Transverse colon (tissue), 4 donors: ENCODE results near the gene PDE12. TPM values are rescaled to one million over a fixed set of nuclear protein-coding genes. Genes with fewer than 3 reads are reported as not detected.

Experiments
- DNase-seq: peaks from one replicate; pipeline ENCODE4 v3.0.0-alpha.2; 2019
- H3K27ac ChIP-seq, 4 donors: fragments of 200-600 bp; sonication (generic); 2 replicates each; pipeline ENCODE4 v1.5.1; 2016 to 2018; ENCODE audit warnings: inconsistent platforms in 4 of 4
- H3K27me3 ChIP-seq: fragments of 200-600 bp; sonication (generic); 2 replicates; pipeline ENCODE4 v1.5.1; 2017; ENCODE audit warnings: inconsistent platforms
- H3K36me3 ChIP-seq, 4 donors: fragments of 200-600 bp; sonication (generic); 2 replicates each; pipeline ENCODE4 v1.5.1; 2017 to 2019; ENCODE audit warnings: inconsistent platforms in 4 of 4
- H3K4me1 ChIP-seq, 4 donors: fragments of 200-600 bp; sonication (generic); 2 replicates each; pipeline ENCODE4 v1.5.1; 2017 to 2020; ENCODE audit warnings: inconsistent platforms in 4 of 4
- H3K4me3 ChIP-seq, 4 donors: fragments of 200-600 bp; sonication (generic); 1 replicate in 1 of 4; 2 replicates in 3 of 4; pipeline versions ENCODE4 v1.5.1 to v1.6.1; 2017 to 2019; ENCODE audit warnings: inconsistent platforms in 4 of 4
- H3K9me3 ChIP-seq, 2 donors: fragments of 200-600 bp; sonication (generic); 2 replicates each; pipeline ENCODE4 v1.5.1; 2017 to 2019; ENCODE audit warnings: inconsistent platforms in 2 of 2
- EP300 ChIP-seq: sonication (generic); formaldehyde crosslinking; IDR thresholded peaks from one replicate; pipeline ENCODE4 v1.6.1; 2017; ENCODE audit warnings: antibody characterized with exemption, low read depth
- POLR2A ChIP-seq: fragments of 450-650 bp; IDR thresholded peaks from one replicate; pipeline ENCODE4 v1.6.1; 2016; ENCODE audit warnings: antibody characterized with exemption, mild to moderate bottlenecking, moderate library complexity
- POLR2AphosphoS5 ChIP-seq, 3 donors: sonication (generic); formaldehyde crosslinking; IDR thresholded peaks; one replicate each; pipeline ENCODE4 v1.6.1; 2016; ENCODE audit warnings: antibody characterized with exemption in 3 of 3
- WGBS, 2 donors: methylation state at CpG; one replicate each; pipeline ENCODE4 v1.1.5; 2018; ENCODE audit warnings: low coverage in 1 of 2; 5-methylcytosine and 5-hydroxymethylcytosine counted together
- in situ Hi-C, 4 donors: fragments of 200-750 bp; cut with MboI; loops; one replicate each; pipeline versions ENCODE4 v1.15.0 to v1.15.1; 2017; ENCODE audit warnings: low sequenced_read_pairs in 3 of 4, low pct_ligation_motif_present in 1 of 4, low pct_unique_long_range_greater_than_20kb in 1 of 4
- intact Hi-C: fragments of 100-400 bp; cut with DNase I; formaldehyde crosslinking; loops from one replicate; pipeline ENCODE4 v1.15.1; 2023; ENCODE audit warnings: low total_unique reads
- total RNA-seq, 4 donors: library from RNA; depleted of rRNA; stranded (reverse); fragments of >200 nt; gene quantifications; one replicate each; pipeline ENCODE4 v1.1.0, GENCODE V29; 2016
- TF ChIP-seq, protein P1 (sequence below), 5 experiments: fragments of 200-600 bp in 3 of 5; fragments of 450-650 bp in 2 of 5; sonication (generic) in 3 of 5; IDR thresholded peaks; 1 replicate in 2 of 5; 2 replicates in 3 of 5; pipeline ENCODE4 v1.5.1; 2016 to 2017; ENCODE audit warnings: antibody characterized with exemption in 5 of 5, inconsistent platforms in 3 of 5, mild to moderate bottlenecking in 2 of 5, moderate library complexity in 1 of 5

The PDE12 gene
- total RNA-seq, 4 donors from 2014 or later = 4.2 to 34.8 (median 19.3) TPM

DNA sequence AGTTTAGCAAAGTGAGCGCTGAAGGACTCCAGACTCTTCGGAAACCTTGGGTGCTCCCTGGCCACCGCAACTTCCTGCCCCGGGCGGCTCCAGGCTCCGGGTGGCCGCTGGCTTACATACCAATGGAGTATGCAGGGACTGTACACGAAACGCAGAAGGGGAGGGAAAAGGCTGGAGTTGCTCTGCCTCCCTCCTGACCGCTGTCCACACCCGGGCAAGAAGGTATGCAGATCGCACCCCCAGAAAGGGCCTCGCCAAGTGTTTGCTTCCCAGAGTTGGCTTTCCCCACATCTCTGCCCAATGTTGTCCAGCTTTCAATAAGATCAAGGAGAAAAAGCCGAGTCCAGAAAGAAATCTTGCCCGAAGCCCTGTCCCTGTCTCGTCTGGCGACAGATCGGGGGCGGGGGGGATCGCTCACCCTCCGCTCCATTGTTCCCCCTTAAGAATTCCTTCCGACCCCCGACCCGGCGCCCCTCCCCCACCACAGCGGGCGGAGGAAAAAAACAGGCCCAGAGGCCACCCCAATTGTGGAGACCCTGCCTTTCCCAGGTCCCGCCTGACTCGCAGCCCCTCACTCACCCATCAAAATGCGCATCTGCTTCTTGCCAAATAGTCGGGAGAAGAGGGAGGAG is 40.5 kb downstream of the PDE12 start:
- TF ChIP-seq EP300 = no peak
- TF ChIP-seq POLR2AphosphoS5 (IDR thresholded peaks at IDR 0.05) = peak; percentile 51 to 82 (median 77)
- TF ChIP-seq, protein P1, sequence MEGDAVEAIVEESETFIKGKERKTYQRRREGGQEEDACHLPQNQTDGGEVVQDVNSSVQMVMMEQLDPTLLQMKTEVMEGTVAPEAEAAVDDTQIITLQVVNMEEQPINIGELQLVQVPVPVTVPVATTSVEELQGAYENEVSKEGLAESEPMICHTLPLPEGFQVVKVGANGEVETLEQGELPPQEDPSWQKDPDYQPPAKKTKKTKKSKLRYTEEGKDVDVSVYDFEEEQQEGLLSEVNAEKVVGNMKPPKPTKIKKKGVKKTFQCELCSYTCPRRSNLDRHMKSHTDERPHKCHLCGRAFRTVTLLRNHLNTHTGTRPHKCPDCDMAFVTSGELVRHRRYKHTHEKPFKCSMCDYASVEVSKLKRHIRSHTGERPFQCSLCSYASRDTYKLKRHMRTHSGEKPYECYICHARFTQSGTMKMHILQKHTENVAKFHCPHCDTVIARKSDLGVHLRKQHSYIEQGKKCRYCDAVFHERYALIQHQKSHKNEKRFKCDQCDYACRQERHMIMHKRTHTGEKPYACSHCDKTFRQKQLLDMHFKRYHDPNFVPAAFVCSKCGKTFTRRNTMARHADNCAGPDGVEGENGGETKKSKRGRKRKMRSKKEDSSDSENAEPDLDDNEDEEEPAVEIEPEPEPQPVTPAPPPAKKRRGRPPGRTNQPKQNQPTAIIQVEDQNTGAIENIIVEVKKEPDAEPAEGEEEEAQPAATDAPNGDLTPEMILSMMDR (IDR thresholded peaks at IDR 0.05) = no peak
- no peaks in the 10 kb centered on the region for H3K9me3 ChIP-seq
- 0% methylated on average over 3 to 31 of the region's 31 CpGs for WGBS, 2 donors
- peaks cover 35 to 60% (median 48%) of the 10 kb centered on the region in 4 donors for H3K4me1 ChIP-seq
- intact Hi-C loops (loop anchor here (5.0 kb wide), 1 partner anchor 39 kb away; the partner anchor contains the start of gene PDE12), in situ Hi-C loops (no loop called here)
- peak overlapping the region; percentile 72 to 94 (median 82) for H3K4me3 ChIP-seq
- H3K27ac ChIP-seq = peak overlapping the region; percentile 97 to 100 (median 100)
- no peaks in the 10 kb centered on the region for H3K36me3 ChIP-seq
- H3K27me3 ChIP-seq = no peaks in the 10 kb centered on the region
- DNase-seq = peak; percentile 83

DNA sequence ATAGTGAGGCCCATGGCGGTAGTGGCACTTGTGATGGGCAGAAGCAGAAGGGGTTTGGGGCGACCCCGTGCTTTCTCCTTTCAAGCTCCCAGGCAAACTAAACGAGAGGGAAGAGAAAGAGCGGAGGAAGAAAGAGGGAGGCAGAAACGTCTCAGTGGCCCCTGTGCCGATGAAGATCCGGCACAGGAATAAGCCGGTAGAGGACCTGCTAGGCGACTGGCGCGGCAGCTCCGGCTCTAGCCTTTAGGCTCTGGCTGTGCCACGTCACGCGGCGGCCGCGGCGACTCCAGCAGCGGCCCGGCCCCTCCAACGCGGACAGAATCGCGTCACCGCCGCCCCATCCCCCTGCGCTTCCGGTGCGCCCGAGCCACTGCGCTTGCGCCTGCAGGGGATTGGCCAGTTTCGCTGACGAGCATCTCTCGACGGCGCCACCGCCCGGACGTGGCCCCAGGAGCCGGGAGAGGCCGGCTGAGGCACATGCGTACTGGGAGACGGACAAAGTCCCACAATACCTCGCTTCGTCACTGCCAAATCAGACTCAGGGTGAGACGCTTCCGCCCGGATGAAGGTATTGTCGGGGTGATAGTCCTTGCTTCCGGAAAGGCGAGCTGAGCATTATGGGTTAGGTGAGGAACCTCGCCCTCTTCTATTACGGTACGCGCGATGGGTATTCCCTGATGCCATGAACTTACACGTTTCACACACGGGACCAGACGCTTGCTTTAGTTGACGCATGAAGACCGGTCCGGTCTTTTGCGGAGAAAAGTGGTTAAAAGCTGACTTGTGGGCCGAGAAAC is 41.3 kb downstream of the PDE12 start, which contains the start of gene ARF4:
Gene ARF4 (minus strand): TSS at position 218 of the 797 bp plus-strand sequence. CDS start 204 bp downstream, at position 14.
- intact Hi-C loops = loop anchor here (5.0 kb wide), 1 partner anchor 40 kb away; the partner anchor contains the start of gene PDE12
- H3K9me3 ChIP-seq = no peaks in the 10 kb centered on the region
- WGBS, 2 donors = 0% methylated on average over 60 of the region's 67 CpGs; no CpG with 5 or more reads in 1 of the 2 donors
- H3K4me1 ChIP-seq = peaks cover 31 to 53% (median 42%) of the 10 kb centered on the region in 4 donors
- H3K27me3 ChIP-seq = no peaks in the 10 kb centered on the region
- peak within 1 kb of the TSS; percentile 97 to 100 (median 100) for H3K27ac ChIP-seq
- in situ Hi-C loops = no loop called here
- DNase-seq = peak; percentile 100
- TF ChIP-seq, protein P1 (IDR thresholded peaks at IDR 0.05) = peak in 1 of 5 experiments; percentile 18
- TF ChIP-seq EP300 (peak; percentile 62), POLR2A (peak; percentile 100), POLR2AphosphoS5 (IDR thresholded peaks at IDR 0.05) (peak; percentile 99 to 100 (median 100))
- no peaks in the 10 kb centered on the region for H3K36me3 ChIP-seq
- peak within 1 kb of the TSS; percentile 72 to 94 (median 82) for H3K4me3 ChIP-seq

DNA sequence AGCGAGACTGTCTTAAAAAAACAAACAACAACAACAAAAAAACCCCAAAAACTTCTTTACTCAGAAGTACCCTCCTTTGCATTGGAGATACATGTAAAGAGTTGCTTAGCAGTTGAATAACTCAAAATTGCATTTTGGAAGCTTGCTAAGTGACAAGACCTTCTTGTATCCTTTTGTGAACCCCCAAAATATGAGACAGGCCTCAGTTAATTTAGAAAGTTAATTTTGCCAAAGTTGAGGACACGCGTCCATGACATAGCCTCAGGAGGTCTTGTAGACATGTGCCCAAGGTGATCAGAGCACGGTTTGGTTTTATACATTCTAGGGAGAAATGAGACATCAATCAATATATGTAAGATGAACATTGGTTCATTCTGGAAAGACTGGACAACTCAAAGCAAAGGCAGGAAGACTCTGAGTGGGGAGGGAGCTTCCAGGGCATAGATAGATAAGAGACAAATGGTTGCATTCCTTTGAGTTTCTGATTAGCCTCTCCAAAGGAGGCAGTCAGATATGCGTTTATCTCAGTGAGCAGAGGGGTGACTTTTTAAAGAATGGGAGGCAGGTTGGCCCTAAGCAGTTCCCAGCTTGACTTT is 42.8 kb downstream of the PDE12 start:
- no peak for DNase-seq
- H3K9me3 ChIP-seq = no peaks in the 10 kb centered on the region
- peaks cover 19 to 38% (median 30%) of the 10 kb centered on the region in 4 donors for H3K4me1 ChIP-seq
- no peaks in the 10 kb centered on the region for H3K27me3 ChIP-seq
- peak overlapping the region; percentile 97 to 100 (median 99) for H3K27ac ChIP-seq
- no peak for TF ChIP-seq POLR2AphosphoS5 (IDR thresholded peaks at IDR 0.05)
- no peak for TF ChIP-seq EP300
- no peaks in the 10 kb centered on the region for H3K36me3 ChIP-seq
- in situ Hi-C loops = no loop called here
- intact Hi-C loops = loop anchor here (5.0 kb wide), 1 partner anchor 42 kb away; the partner anchor contains the start of gene PDE12
- H3K4me3 ChIP-seq = peak overlapping the region; percentile 50 to 73 (median 62)
- WGBS, 2 donors = 69 to 79% methylated on average over 4 to 5 of the region's 5 CpGs

DNA sequence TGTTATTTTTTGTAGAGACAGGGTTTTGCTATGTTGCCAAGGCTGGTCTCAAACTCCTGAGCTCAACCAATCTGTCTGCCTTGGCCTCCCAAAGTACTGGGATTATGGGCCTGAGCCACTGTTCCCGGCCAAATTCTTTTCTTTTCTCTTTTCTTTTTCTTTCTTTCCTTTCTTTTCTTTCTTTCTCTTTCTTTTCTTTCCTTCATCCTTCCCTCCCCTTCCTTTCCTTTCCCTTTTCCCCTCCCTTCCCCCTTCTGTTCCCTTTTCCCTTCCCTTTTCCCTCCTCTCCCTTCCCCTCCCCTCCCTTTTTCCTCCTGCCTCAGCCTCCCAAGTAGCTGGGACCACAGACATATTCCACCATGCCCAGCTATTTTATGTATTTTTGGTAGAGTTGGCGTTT is 44.1 kb downstream of the PDE12 start:
- WGBS, 2 donors = 98 to 100% methylated on average over 1 to 2 of the region's 2 CpGs
- in situ Hi-C loops = no loop called here
- no peaks in the 10 kb centered on the region for H3K36me3 ChIP-seq

More for the DNA sequence above, 44.1 kb downstream of the PDE12 start:
- DNase-seq = no peak
- Histone ChIP-seq H3K27ac (no peak overlapping the region), H3K27me3 (no peaks in the 10 kb centered on the region), H3K4me3 (no peak overlapping the region), H3K4me1 (peaks cover 11 to 30% (median 21%) of the 10 kb centered on the region in 4 donors), H3K9me3 (no peaks in the 10 kb centered on the region)
- TF ChIP-seq, protein P1 (IDR thresholded peaks at IDR 0.05) = no peak
- TF ChIP-seq EP300 = no peak
- TF ChIP-seq POLR2AphosphoS5 (IDR thresholded peaks at IDR 0.05) = no peak
- no peak for TF ChIP-seq POLR2A
- intact Hi-C loops = no loop called here
